OCI-LY1 (cell line): ENCODE results near the gene SLC32A1.

Experiments
- EZH2 ChIP-seq: fragments of 200-600 bp; sonication (generic), shearing (Covaris generic); IDR thresholded peaks from 2 replicates; pipeline ENCODE4 v1.8.0; 2017; ENCODE audit warnings: borderline replicate concordance, mixed run types, mild to moderate bottlenecking, antibody characterized with exemption, low read length, moderate library complexity, mixed read lengths
- TF ChIP-seq, protein P1 (sequence below): fragments of 200-600 bp; sonication (generic), shearing (Covaris generic); IDR thresholded peaks from 2 replicates; pipeline ENCODE4 v1.5.1; 2017; ENCODE audit warnings: mild to moderate bottlenecking, antibody characterized with exemption, low read length, moderate library complexity, mixed read lengths

GRCh38 chr20:38728191-38728781 lies 4.0 kb downstream of the SLC32A1 start:
- no peak for TF ChIP-seq EZH2
- TF ChIP-seq, protein P1, sequence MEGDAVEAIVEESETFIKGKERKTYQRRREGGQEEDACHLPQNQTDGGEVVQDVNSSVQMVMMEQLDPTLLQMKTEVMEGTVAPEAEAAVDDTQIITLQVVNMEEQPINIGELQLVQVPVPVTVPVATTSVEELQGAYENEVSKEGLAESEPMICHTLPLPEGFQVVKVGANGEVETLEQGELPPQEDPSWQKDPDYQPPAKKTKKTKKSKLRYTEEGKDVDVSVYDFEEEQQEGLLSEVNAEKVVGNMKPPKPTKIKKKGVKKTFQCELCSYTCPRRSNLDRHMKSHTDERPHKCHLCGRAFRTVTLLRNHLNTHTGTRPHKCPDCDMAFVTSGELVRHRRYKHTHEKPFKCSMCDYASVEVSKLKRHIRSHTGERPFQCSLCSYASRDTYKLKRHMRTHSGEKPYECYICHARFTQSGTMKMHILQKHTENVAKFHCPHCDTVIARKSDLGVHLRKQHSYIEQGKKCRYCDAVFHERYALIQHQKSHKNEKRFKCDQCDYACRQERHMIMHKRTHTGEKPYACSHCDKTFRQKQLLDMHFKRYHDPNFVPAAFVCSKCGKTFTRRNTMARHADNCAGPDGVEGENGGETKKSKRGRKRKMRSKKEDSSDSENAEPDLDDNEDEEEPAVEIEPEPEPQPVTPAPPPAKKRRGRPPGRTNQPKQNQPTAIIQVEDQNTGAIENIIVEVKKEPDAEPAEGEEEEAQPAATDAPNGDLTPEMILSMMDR = no peak
